ENCODE measurements around the gene LBHD2. TPM values are rescaled to one million over a fixed set of nuclear protein-coding genes. Genes with fewer than 3 reads are reported as not detected.

Gene LBHD2
- total RNA-seq, result not detected

DNA sequence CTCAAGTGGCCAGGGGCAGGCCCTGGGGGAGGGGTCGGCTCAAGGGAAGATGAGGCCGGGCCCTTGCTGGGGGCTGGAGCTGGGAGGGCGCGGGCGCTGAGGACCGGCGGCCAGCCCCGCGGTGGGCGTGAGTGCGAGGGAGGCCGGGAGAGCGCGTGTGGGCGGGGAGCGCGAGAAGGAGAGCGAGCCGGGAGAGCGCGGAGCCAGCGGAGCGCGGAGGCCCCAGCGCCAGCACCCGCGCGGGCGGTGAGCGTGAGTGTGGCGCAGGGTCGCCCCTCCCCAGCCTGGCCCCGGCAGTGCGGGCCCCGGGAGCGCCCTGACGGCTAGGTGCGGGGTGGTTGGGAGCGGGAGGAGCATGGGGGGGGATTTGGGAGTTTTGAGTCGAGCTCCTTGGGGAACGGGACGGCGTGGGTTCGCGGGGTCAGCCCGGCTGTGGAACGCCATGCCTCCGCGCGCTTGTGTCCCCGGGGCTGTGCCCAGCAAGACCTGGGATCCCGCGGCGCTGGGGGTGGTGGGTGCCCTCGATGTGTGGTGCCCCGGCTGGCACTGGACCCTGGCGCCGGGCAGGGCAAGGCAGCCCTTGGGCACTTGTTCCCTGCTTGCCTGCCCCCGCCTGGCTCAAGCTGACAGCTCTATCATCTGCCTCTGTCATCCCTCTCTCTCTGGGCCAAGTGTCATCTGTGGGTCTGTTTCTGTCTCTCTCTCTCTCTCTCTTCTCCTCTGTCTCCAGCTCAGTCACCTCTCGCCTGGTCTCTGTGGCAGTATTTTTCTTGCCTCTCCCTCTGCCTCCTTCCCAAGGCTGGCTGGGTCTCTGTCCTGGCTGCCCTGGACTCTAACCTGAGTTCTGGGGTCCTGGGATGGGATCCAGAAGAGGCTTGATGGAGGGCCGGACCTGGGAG is at the start of gene LBHD2:
Gene LBHD2, plus strand, starts transcription at position 190 of the 899 bp plus-strand sequence. CDS start 1,803 bp downstream, outside the sequence.

DNA sequence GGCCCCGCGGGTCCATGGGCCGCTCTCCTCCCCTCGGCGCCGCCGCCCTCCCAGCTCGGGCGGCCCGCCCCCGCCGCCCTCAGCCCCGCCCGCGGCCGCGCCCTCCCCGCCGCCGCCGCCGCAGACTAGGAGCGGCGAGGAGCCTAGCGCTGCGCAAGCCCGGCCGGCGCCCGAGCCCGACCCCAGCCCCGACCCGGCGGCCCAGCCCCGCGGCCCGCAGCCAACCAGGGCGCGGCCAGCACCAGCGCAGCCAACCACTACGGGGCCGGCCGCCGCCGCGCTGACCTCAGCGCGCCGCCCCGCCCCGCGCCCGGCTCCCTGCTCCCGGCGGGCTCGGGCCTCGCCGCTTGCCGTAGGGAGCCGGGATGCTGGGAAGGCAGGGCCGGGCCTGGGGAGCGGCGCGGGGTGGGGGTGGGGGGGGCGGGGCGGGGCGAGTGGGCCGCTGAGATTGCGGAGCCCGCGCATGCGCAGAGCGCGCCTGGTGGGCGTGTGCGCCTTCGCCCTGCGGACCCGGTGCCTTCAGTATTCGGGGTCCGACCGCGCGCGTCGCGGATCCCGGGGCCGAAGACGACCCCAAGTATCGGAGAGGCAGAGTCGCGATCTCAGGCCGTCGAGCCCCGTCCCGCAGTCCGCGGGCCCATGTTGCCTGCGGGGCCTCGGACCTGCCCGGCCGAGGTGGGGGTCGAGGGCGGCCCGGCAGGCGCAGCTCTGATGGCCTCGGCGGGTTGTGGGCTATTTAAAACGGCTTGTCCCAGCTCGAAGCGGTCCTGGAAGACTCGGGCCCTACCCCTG is 26.4 kb upstream of the LBHD2 start, which contains the start of gene CDC42BPB:
Gene CDC42BPB, minus strand, starts transcription at position 178 of the 792 bp plus-strand sequence. CDS start 376 bp downstream, outside the sequence.

DNA sequence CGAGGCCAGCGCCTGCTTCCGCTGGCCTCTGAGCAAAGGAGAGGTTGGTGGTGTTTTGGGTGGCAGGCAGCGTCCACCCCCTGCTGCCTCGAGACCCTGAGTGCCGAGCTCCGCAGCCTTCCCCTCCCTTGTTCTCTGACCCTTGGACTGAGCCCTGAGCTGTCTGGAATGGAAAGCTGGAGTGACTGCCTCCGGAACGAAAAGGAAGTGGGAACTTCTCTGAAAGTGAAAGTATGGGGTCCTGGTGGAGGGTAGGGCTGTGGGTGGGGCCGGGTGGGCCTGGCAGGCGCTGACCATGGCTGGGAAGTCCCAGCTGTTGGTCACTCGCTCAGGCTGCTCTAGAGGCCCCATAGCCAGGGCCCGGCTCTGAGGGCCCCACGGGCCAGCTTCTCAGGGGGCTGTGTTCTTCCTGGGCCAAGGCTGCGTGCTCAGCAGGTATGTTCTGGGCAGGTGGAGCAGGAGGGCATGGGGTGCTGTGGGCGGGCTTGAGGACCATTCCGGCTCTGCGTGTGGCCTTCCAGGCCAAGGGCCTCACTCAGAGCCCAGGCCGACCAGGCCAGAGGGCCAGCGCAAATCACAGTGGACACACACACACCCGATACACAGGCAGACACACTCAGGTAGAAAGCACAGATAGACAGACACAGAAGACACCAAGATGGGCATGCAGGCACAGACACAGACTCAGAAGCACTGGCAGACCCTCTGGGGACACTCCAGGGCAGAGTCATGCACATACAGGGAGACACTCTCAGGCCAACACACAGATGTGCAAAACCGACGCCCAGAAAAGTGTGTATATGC is 10.6 kb downstream of the LBHD2 start, which contains the start of gene EXOC3L4:
Gene EXOC3L4, plus strand, starts transcription at position 320 of the 804 bp plus-strand sequence. CDS start 5,495 bp downstream, outside the sequence.

DNA sequence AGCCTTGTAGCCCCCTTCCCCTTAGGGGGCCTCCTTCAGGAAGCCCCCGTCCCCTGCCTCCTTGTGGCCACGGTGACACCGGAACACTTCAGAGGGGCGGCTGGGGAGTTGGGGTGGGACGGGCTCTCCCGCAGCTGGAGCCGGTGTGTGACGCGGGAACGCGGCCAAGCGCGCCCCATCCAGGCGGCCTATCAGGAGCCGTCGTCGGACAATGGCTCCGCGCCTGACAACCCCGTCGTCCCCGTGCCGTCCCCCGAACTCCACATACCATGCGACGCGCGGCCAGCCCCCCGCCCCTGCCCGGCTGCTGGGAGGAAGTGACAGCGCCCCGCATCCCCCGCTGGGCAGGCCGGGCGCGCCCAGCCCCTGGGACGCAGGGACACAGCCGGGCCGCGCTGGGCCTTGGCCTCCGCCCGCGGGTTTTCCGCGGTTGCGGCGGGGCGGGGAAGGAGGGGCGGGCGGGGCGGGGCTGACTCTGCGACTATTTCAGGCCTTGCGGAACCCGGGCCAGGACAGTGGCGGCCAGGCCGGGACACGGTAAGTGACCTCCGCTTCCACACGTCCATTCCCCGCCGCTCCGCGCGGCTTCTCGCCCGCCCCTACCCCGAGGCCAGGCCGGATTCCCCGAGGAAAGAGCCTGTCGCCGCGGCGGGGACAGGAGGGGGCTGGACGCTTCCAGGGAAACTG is 39.1 kb downstream of the LBHD2 start, which contains the start of gene TNFAIP2:
Gene TNFAIP2, plus strand, starts transcription at position 515 of the 687 bp plus-strand sequence. CDS start 2,997 bp downstream, outside the sequence.

Other genes with a start within 250 kb of the LBHD2 start
- gene AMN, start 161.5 kb upstream of the LBHD2 start, total RNA-seq, result 33.7 TPM
- gene CDC42BPB, start 26.7 kb upstream of the LBHD2 start, total RNA-seq, result 130 TPM
- 6.6 TPM for gene EXOC3L4, start 10.5 kb downstream of the LBHD2 start, total RNA-seq
- 49.8 TPM for gene TNFAIP2, start 39.3 kb downstream of the LBHD2 start, total RNA-seq

Measured in metanephros (tissue), 1 donor.